ENCODE measurements around the gene DPF1.

DPF1 gene

DNA sequence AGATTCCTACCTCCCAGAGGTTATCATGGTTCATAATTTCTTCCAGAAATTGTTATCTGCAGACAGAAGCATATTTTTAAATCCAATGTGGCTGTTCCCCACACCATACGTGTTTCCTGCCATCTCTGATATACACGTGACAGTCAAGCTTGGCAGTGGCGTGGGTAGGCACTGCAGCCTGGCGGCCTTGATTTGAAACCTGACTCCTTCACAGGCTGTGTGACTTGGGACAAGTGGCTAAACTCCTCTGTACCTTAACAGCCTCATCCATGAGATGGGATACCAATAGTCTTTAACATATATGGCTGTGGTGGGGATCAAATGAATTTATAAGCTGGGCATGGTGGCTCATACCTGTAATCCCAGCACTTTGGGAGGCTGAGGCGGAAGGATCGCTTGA lies 33.2 kb downstream of the DPF1 start:
- H3K4me3 ChIP-seq (replicated peaks; ENCODE audit: insufficient read depth, low read length): no peak overlapping the region
- no peak for DNase-seq (ENCODE audit: low read depth in 1 of 2, low spot score in 1 of 2)
- no peaks in the 10 kb centered on the region for H3K27me3 ChIP-seq (ENCODE audit: insufficient read depth, poor library complexity, severe bottlenecking)
- TF ChIP-seq, protein P1, sequence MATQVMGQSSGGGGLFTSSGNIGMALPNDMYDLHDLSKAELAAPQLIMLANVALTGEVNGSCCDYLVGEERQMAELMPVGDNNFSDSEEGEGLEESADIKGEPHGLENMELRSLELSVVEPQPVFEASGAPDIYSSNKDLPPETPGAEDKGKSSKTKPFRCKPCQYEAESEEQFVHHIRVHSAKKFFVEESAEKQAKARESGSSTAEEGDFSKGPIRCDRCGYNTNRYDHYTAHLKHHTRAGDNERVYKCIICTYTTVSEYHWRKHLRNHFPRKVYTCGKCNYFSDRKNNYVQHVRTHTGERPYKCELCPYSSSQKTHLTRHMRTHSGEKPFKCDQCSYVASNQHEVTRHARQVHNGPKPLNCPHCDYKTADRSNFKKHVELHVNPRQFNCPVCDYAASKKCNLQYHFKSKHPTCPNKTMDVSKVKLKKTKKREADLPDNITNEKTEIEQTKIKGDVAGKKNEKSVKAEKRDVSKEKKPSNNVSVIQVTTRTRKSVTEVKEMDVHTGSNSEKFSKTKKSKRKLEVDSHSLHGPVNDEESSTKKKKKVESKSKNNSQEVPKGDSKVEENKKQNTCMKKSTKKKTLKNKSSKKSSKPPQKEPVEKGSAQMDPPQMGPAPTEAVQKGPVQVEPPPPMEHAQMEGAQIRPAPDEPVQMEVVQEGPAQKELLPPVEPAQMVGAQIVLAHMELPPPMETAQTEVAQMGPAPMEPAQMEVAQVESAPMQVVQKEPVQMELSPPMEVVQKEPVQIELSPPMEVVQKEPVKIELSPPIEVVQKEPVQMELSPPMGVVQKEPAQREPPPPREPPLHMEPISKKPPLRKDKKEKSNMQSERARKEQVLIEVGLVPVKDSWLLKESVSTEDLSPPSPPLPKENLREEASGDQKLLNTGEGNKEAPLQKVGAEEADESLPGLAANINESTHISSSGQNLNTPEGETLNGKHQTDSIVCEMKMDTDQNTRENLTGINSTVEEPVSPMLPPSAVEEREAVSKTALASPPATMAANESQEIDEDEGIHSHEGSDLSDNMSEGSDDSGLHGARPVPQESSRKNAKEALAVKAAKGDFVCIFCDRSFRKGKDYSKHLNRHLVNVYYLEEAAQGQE (IDR thresholded peaks at IDR 0.05; ENCODE audit: insufficient replicate concordance, low read depth): no peak
- no peak for TF ChIP-seq GABPA (IDR thresholded peaks at IDR 0.05; ENCODE audit: low read depth)
- TF ChIP-seq SPI1 (IDR thresholded peaks at IDR 0.05; ENCODE audit: borderline replicate concordance, low read depth): no peak
- no peak for TF ChIP-seq POLR2AphosphoS5 (IDR thresholded peaks at IDR 0.05; ENCODE audit: low read depth)
- TF ChIP-seq, protein P2, sequence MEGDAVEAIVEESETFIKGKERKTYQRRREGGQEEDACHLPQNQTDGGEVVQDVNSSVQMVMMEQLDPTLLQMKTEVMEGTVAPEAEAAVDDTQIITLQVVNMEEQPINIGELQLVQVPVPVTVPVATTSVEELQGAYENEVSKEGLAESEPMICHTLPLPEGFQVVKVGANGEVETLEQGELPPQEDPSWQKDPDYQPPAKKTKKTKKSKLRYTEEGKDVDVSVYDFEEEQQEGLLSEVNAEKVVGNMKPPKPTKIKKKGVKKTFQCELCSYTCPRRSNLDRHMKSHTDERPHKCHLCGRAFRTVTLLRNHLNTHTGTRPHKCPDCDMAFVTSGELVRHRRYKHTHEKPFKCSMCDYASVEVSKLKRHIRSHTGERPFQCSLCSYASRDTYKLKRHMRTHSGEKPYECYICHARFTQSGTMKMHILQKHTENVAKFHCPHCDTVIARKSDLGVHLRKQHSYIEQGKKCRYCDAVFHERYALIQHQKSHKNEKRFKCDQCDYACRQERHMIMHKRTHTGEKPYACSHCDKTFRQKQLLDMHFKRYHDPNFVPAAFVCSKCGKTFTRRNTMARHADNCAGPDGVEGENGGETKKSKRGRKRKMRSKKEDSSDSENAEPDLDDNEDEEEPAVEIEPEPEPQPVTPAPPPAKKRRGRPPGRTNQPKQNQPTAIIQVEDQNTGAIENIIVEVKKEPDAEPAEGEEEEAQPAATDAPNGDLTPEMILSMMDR (IDR thresholded peaks at IDR 0.05; ENCODE audit: insufficient read depth, low read length): no peak
- H3K27ac ChIP-seq (replicated peaks): no peak overlapping the region

- TF ChIP-seq SPI1 (IDR thresholded peaks at IDR 0.05; ENCODE audit: borderline replicate concordance, low read depth): no peak
- TF ChIP-seq, protein P2 (IDR thresholded peaks at IDR 0.05; ENCODE audit: insufficient read depth, low read length): no peak
- no peak for TF ChIP-seq GABPA (IDR thresholded peaks at IDR 0.05; ENCODE audit: low read depth)
- TF ChIP-seq, protein P1 (IDR thresholded peaks at IDR 0.05; ENCODE audit: insufficient replicate concordance, low read depth): no peak
- TF ChIP-seq POLR2AphosphoS5 (IDR thresholded peaks at IDR 0.05; ENCODE audit: low read depth): no peak
Measured at GRCh38 chr19:38190061-38190460, 34.0 kb downstream of the DPF1 start.

GRCh38 chr19:38185562-38185961 lies 38.5 kb downstream of the DPF1 start:
- no peak for DNase-seq (ENCODE audit: low read depth in 1 of 2, low spot score in 1 of 2)
- no peak overlapping the region for H3K4me3 ChIP-seq (replicated peaks; ENCODE audit: insufficient read depth, low read length)
- no peak overlapping the region for H3K27ac ChIP-seq (replicated peaks)
- TF ChIP-seq GABPA (IDR thresholded peaks at IDR 0.05; ENCODE audit: low read depth): no peak
- TF ChIP-seq, protein P2 (IDR thresholded peaks at IDR 0.05; ENCODE audit: insufficient read depth, low read length): no peak
- no peak for TF ChIP-seq SPI1 (IDR thresholded peaks at IDR 0.05; ENCODE audit: borderline replicate concordance, low read depth)
- TF ChIP-seq POLR2AphosphoS5 (IDR thresholded peaks at IDR 0.05; ENCODE audit: low read depth): no peak
- TF ChIP-seq, protein P1 (IDR thresholded peaks at IDR 0.05; ENCODE audit: insufficient replicate concordance, low read depth): no peak
- no peaks in the 10 kb centered on the region for H3K27me3 ChIP-seq (ENCODE audit: insufficient read depth, poor library complexity, severe bottlenecking)

More at GRCh38 chr19:38190061-38190460, 34.0 kb downstream of the DPF1 start:
- no peaks in the 10 kb centered on the region for H3K27me3 ChIP-seq (ENCODE audit: insufficient read depth, poor library complexity, severe bottlenecking)
- no peak for DNase-seq (ENCODE audit: low read depth in 1 of 2, low spot score in 1 of 2)
- H3K27ac ChIP-seq (replicated peaks): no peak overlapping the region
- H3K4me3 ChIP-seq (replicated peaks; ENCODE audit: insufficient read depth, low read length): no peak overlapping the region

Data from HL-60 (cell line).